H1 (cell line): ENCODE results near the gene MICOS13. TPM values are rescaled to one million over a fixed set of nuclear protein-coding genes. Genes with fewer than 3 reads are reported as not detected.

Experiments used
- CTCF ChIA-PET: fragments of 300-600 bp; sonication (Branson Sonifier 250); formaldehyde crosslinking; loops from one replicate; lab custom pipeline; 2021; ENCODE audit not compliant: partially characterized antibody; lab: Charles Lee
- POLR2A ChIA-PET: fragments of 300-600 bp; sonication (Branson Sonifier 250); formaldehyde crosslinking; loops from one replicate; lab custom pipeline; 2021; ENCODE audit warnings: inconsistent platforms; ENCODE audit not compliant: partially characterized antibody; lab: Charles Lee
- DNase-seq, 2 experiments: peaks; one replicate each; pipeline versions ENCODE4 v3.0.0 to v3.0.0-alpha.2; 2010 to 2022; ENCODE audit warnings: low spot score in 2 of 2, low read depth in 1 of 2, mixed read lengths in 1 of 2
- FAIRE-seq: peaks from 2 replicates; lab custom pipeline; 2011; peaks lifted over from hg19 to GRCh38; lab: Jason Lieb, UNC
- H2AFZ ChIP-seq: 2 replicates; pipeline ENCODE4 v1.8.1; 2012; ENCODE audit warnings: low read length, inconsistent platforms
- H2AK5ac ChIP-seq: 2 replicates; pipeline ENCODE4 v1.6.1; 2013; ENCODE audit warnings: low read depth, low read length
- H2BK120ac ChIP-seq: replicated peaks from 2 replicates; pipeline ENCODE3; 2013; ENCODE audit warnings: low read depth, low read length, inconsistent platforms
- H2BK12ac ChIP-seq: 2 replicates; pipeline ENCODE4 v1.6.1; 2013; ENCODE audit warnings: low read depth, low read length
- H2BK15ac ChIP-seq: 2 replicates; pipeline ENCODE4 v1.6.1; 2013; ENCODE audit warnings: low read length
- H2BK20ac ChIP-seq: 2 replicates; pipeline ENCODE4 v1.6.1; 2013; ENCODE audit warnings: low read length
- H2BK5ac ChIP-seq: 2 replicates; pipeline ENCODE4 v1.6.1; 2013; ENCODE audit warnings: low read depth, low read length
- H3K14ac ChIP-seq: 2 replicates; pipeline ENCODE4 v1.6.1; 2013; ENCODE audit warnings: inconsistent platforms; ENCODE audit not compliant: insufficient read length
- H3K18ac ChIP-seq: 2 replicates; pipeline ENCODE4 v1.6.1; 2013; ENCODE audit warnings: low read length; ENCODE audit errors: extremely low read depth
- H3K23ac ChIP-seq: 2 replicates; pipeline ENCODE4 v1.6.1; 2013; ENCODE audit warnings: inconsistent platforms; ENCODE audit not compliant: insufficient read length
- H3K23me2 ChIP-seq: 2 replicates; pipeline ENCODE4 v1.6.1; 2013; ENCODE audit warnings: low read depth, low read length
- H3K27ac ChIP-seq: 2 replicates; pipeline ENCODE4 v1.6.1; 2011; ENCODE audit warnings: low read depth, low read length, inconsistent platforms
- H3K27me3 ChIP-seq, 4 experiments: replicated peaks in 1 of 4; 1 replicate in 1 of 4; 2 replicates in 3 of 4; pipeline versions ENCODE4 v1.6.1 to v1.8.1; 2011 to 2013; ENCODE audit warnings: low read length in 3 of 4, mild to moderate bottlenecking in 3 of 4, inconsistent platforms in 2 of 4, mixed read lengths in 2 of 4, moderate library complexity in 1 of 4; ENCODE audit not compliant: control insufficient read depth in 3 of 4, insufficient read depth in 3 of 4; ENCODE audit errors: extremely low read depth in 1 of 4
- H3K36me3 ChIP-seq, 4 experiments: 2 replicates each; pipeline versions ENCODE4 v1.6.1 to v1.8.1; 2011 to 2013; ENCODE audit warnings: mild to moderate bottlenecking in 4 of 4, low read length in 3 of 4, moderate library complexity in 2 of 4, control low read depth in 1 of 4, inconsistent platforms in 1 of 4; ENCODE audit not compliant: insufficient read depth in 4 of 4, control insufficient read depth in 2 of 4
- H3K4ac ChIP-seq: replicated peaks from 2 replicates; pipeline ENCODE3; 2013; ENCODE audit warnings: low read length, low read depth, mixed read lengths, inconsistent platforms; ENCODE audit not compliant: insufficient read length
- H3K4me1 ChIP-seq, 4 experiments: replicated peaks in 1 of 4; 1 replicate in 1 of 4; 2 replicates in 3 of 4; pipeline versions ENCODE4 v1.6.1 to v1.8.1; 2011 to 2013; ENCODE audit warnings: low read length in 3 of 4, inconsistent platforms in 2 of 4, mixed read lengths in 1 of 4; ENCODE audit not compliant: insufficient read depth in 4 of 4, control insufficient read depth in 3 of 4
- H3K4me2 ChIP-seq, 2 experiments: 2 replicates each; pipeline versions ENCODE4 v1.6.1 to v1.8.1; 2011 to 2013; ENCODE audit warnings: low read depth in 2 of 2, low read length in 2 of 2, control low read depth in 1 of 2, inconsistent platforms in 1 of 2, mild to moderate bottlenecking in 1 of 2; ENCODE audit not compliant: insufficient read depth in 1 of 2
- H3K4me3 ChIP-seq, 4 experiments: fragments of 200-600, 300-600 bp in 1 of 4; sonication (generic), shearing (Covaris generic), sonication (Bioruptor Twin) in 1 of 4; 2 replicates each; pipeline versions ENCODE4 v1.5.1 to v1.8.1; 2011 to 2016; ENCODE audit warnings: low read length in 4 of 4, low read depth in 3 of 4, control low read depth in 2 of 4, inconsistent platforms in 2 of 4, mild to moderate bottlenecking in 2 of 4, mixed read lengths in 1 of 4, moderate library complexity in 1 of 4; ENCODE audit not compliant: insufficient read depth in 2 of 4; ENCODE audit errors: extremely low read depth in 1 of 4
- H3K56ac ChIP-seq: replicated peaks from 2 replicates; pipeline ENCODE3; 2013; ENCODE audit warnings: low read depth, mild to moderate bottlenecking, mixed read lengths, low read length, inconsistent platforms; ENCODE audit not compliant: insufficient read length
- H3K79me1 ChIP-seq: 2 replicates; pipeline ENCODE4 v1.6.1; 2013; ENCODE audit warnings: low read depth, low read length, control low read depth
- H3K79me2 ChIP-seq, 2 experiments: 2 replicates each; pipeline versions ENCODE4 v1.6.1 to v1.8.1; 2012 to 2013; ENCODE audit warnings: low read length in 2 of 2, mild to moderate bottlenecking in 2 of 2, inconsistent platforms in 1 of 2; ENCODE audit not compliant: insufficient read depth in 2 of 2, control insufficient read depth in 1 of 2
- H3K9ac ChIP-seq, 4 experiments: replicated peaks in 1 of 4; 1 replicate in 1 of 4; 2 replicates in 3 of 4; pipeline versions ENCODE4 v1.6.1 to v1.8.1; 2011 to 2013; ENCODE audit warnings: low read depth in 3 of 4, low read length in 3 of 4, control low read depth in 2 of 4, mild to moderate bottlenecking in 2 of 4, moderate library complexity in 2 of 4, inconsistent platforms in 1 of 4; ENCODE audit errors: extremely low read depth in 1 of 4
- H3K9me3 ChIP-seq, 2 experiments: 2 replicates each; pipeline versions ENCODE4 v1.6.1 to v1.8.1; 2012 to 2013; ENCODE audit warnings: mild to moderate bottlenecking in 2 of 2, moderate library complexity in 2 of 2, control low read depth in 1 of 2, inconsistent platforms in 1 of 2, low read depth in 1 of 2, low read length in 1 of 2, mixed read lengths in 1 of 2; ENCODE audit not compliant: insufficient read depth in 2 of 2
- H4K20me1 ChIP-seq, 2 experiments: replicated peaks in 1 of 2; 2 replicates each; pipeline versions ENCODE3 to v1.8.1; 2011 to 2013; ENCODE audit warnings: inconsistent platforms in 2 of 2, low read length in 2 of 2, mild to moderate bottlenecking in 1 of 2; ENCODE audit not compliant: insufficient read depth in 2 of 2, control insufficient read depth in 1 of 2
- H4K5ac ChIP-seq: 2 replicates; pipeline ENCODE4 v1.6.1; 2013; ENCODE audit warnings: low read length, low read depth, mixed read lengths, inconsistent platforms; ENCODE audit not compliant: insufficient read length
- H4K8ac ChIP-seq: 2 replicates; pipeline ENCODE4 v1.8.0; 2013; ENCODE audit warnings: mild to moderate bottlenecking, moderate library complexity, low read length, inconsistent platforms; ENCODE audit not compliant: insufficient read depth; ENCODE audit errors: extremely low read depth
- H4K91ac ChIP-seq: replicated peaks from 2 replicates; pipeline ENCODE3; 2013; ENCODE audit warnings: low read length, mixed read lengths, inconsistent platforms; ENCODE audit not compliant: insufficient read length
- ATF2 ChIP-seq: IDR thresholded peaks from 2 replicates; pipeline ENCODE4 v1.6.1; 2012; ENCODE audit warnings: low read length, inconsistent platforms
- BCL11A ChIP-seq, 2 experiments: IDR thresholded peaks; one replicate each; pipeline ENCODE4 v1.6.1; 2011; ENCODE audit warnings: low read depth in 2 of 2, low read length in 2 of 2, mild to moderate bottlenecking in 2 of 2
- E2F6 ChIP-seq: IDR thresholded peaks from 2 replicates; pipeline ENCODE4 v1.6.1; 2012; ENCODE audit warnings: inconsistent platforms
- GTF2F1 ChIP-seq: IDR thresholded peaks from 2 replicates; pipeline ENCODE4 v1.6.1; 2012; ENCODE audit warnings: low read depth, low read length, improper control_type of control experiment, borderline replicate concordance
- KDM1A ChIP-seq: fragments of 200-600, 300-600 bp; sonication (generic); IDR thresholded peaks from 2 replicates; pipeline ENCODE4 v1.7.1; 2016; ENCODE audit warnings: mild to moderate bottlenecking, low read length, borderline replicate concordance
- KDM5A ChIP-seq: fragments of 200-600 bp; IDR thresholded peaks from 2 replicates; pipeline ENCODE4 v1.7.1; 2012; ENCODE audit warnings: mild to moderate bottlenecking, low read length, inconsistent platforms, mixed read lengths
- MAFK ChIP-seq: IDR thresholded peaks from 2 replicates; pipeline ENCODE4 v1.6.1; 2012; ENCODE audit warnings: low read depth, mild to moderate bottlenecking, improper control_type of control experiment, low read length
- MAX ChIP-seq: IDR thresholded peaks from 2 replicates; pipeline ENCODE4 v1.6.1; 2012; ENCODE audit warnings: inconsistent platforms
- RFX5 ChIP-seq: IDR thresholded peaks from 2 replicates; pipeline ENCODE4 v1.6.1; 2011; ENCODE audit warnings: low read depth, low read length, improper control_type of control experiment, borderline replicate concordance
- RNF2 ChIP-seq: fragments of 200-900, 300-1000 bp; sonication (generic); IDR thresholded peaks from 2 replicates; pipeline ENCODE4 v1.7.1; 2016; ENCODE audit warnings: borderline replicate concordance, low read depth, mild to moderate bottlenecking, antibody characterized with exemption, low read length; ENCODE audit not compliant: poor library complexity, severe bottlenecking; ENCODE audit errors: missing control alignments
- SP4 ChIP-seq: IDR thresholded peaks from 2 replicates; pipeline ENCODE4 v1.6.1; 2012; ENCODE audit warnings: low read length, inconsistent platforms
- SRF ChIP-seq: IDR thresholded peaks from 2 replicates; pipeline ENCODE4 v1.6.1; 2011; ENCODE audit warnings: mild to moderate bottlenecking, low read depth, low read length, moderate library complexity
- whole genome bisulfite sequencing, 2 experiments: shearing (Covaris generic) in 1 of 2; methylation state at CpG; one replicate each; pipeline versions ENCODE4 v1.1.6 to v1.1.7; 2013 to 2015; ENCODE audit warnings: low lambda C conversion rate in 2 of 2, mixed read lengths in 2 of 2, inconsistent platforms in 1 of 2, low coverage in 1 of 2, missing lambda C conversion rate in 1 of 2; ENCODE audit not compliant: insufficient replicate concordance in 2 of 2, insufficient coverage in 1 of 2, insufficient read length in 1 of 2; ENCODE audit errors: extremely low coverage in 1 of 2, missing lambda C conversion rate in 1 of 2; 5-methylcytosine and 5-hydroxymethylcytosine counted together
- polyA plus RNA-seq, 7 experiments: library from polyadenylated mRNA; depleted of rRNA in 3 of 7; stranded (reverse) in 5 of 7; unstranded in 2 of 7; fragments of >200 nt in 5 of 7; fragments of 200-250 nt in 2 of 7; gene quantifications; 1 replicate in 5 of 7; 2 replicates in 1 of 7; 4 replicates in 1 of 7; pipeline versions ENCODE4 v1.2.1 to v1.2.3, GENCODE V29; 2011 to 2013; ENCODE audit warnings: missing spikeins in 2 of 7, mixed read lengths in 2 of 7
- total RNA-seq: library from RNA; stranded (reverse); fragmentation: NEBNext Ultra II Directional; extraction: Animal tissue kit (Norgen Biotek cat#: 25700); gene quantifications from 2 replicates; pipeline ENCODE4 v1.2.1, GENCODE V29; 2021

MICOS13 gene
- total and polyA plus RNA-seq, 2 of the 8 experiments (the other 6 are each of a cell fraction or from before 2014, with no cell fraction given): 17.3 to 36.1 TPM

GRCh38 chr19:5673752-5674151 lies 6.6 kb downstream of the MICOS13 start:
- ChIA-PET CTCF (no interaction called here), POLR2A (no interaction called here)
- Histone ChIP-seq H2BK5ac (no peak overlapping the region), H3K4me3 (no peak overlapping the region), H3K27me3 (no peaks in the 10 kb centered on the region), H2BK20ac (no peak overlapping the region), H2BK120ac (no peak overlapping the region), H4K20me1 (peaks cover 0 to 3% of the 10 kb centered on the region in 2 experiments), H2BK15ac (no peak overlapping the region), H3K27ac (no peak overlapping the region), H3K23me2 (peaks cover 7% of the 10 kb centered on the region; the same call in 1 of the 2 replicates), H3K18ac (no peak overlapping the region), H3K56ac (no peak overlapping the region), H2AFZ (no peak overlapping the region), H4K91ac (no peak overlapping the region), H4K5ac (no peak overlapping the region), H3K36me3 (peaks cover 9 to 13% (median 12%) of the 10 kb centered on the region in 4 experiments), H3K4me2 (no peak overlapping the region), H3K9me3 (no peaks in the 10 kb centered on the region), H2BK12ac (no peak overlapping the region), H2AK5ac (no peak overlapping the region), H3K79me2 (no peaks in the 10 kb centered on the region), H3K9ac (no peak overlapping the region), H3K23ac (no peak overlapping the region), H3K79me1 (no peaks in the 10 kb centered on the region; the same call in 1 of the 2 replicates), H4K8ac (no peak overlapping the region), H3K14ac (no peak overlapping the region), H3K4ac (no peak overlapping the region), H3K4me1 (peaks cover 0 to 3% (median 0%) of the 10 kb centered on the region in 4 experiments; a peak in 1 of 7 replicates)
- WGBS, 2 experiments: 100% methylated on average over 1 of the region's 1 CpG
- no peak for FAIRE-seq
- DNase-seq: no peak
- TF ChIP-seq GTF2F1: no peak
- TF ChIP-seq E2F6: no peak
- no peak for TF ChIP-seq ATF2
- no peak for TF ChIP-seq RFX5
- TF ChIP-seq MAFK: no peak
- TF ChIP-seq SRF: no peak
- TF ChIP-seq RNF2: no peak
- TF ChIP-seq MAX: no peak
- no peak for TF ChIP-seq SP4
- TF ChIP-seq KDM5A: no peak
- no peak for TF ChIP-seq BCL11A (IDR thresholded peaks at IDR 0.05; ENCODE audit: low read depth in 2 of 2, low read length in 2 of 2)
- TF ChIP-seq KDM1A: no peak
